ENCODE results near the gene TYW1B.
A peak's percentile ranks its signal among the peaks of the same experiment; 100 is the strongest.
"Not testable (repeated sequence)": the region's sequence is repeated elsewhere in the genome, so short reads cannot be mapped to it uniquely, and the experiment has no call there.

Gene TYW1B

GRCh38 chr7:72540923-72541322 is 287.1 kb downstream of the TYW1B start:
- no peak for DNase-seq

GRCh38 chr7:72540106-72540611 is 287.8 kb downstream of the TYW1B start:
- DNase-seq = no peak

GRCh38 chr7:72539702-72540101 is 288.3 kb downstream of the TYW1B start:
- DNase-seq = no peak

- DNase-seq = no peak
Measured at GRCh38 chr7:72538856-72539255, 289.1 kb downstream of the TYW1B start.

GRCh38 chr7:72538147-72538546 is 289.9 kb downstream of the TYW1B start:
- no peak for DNase-seq

GRCh38 chr7:72536038-72536437 is 292.0 kb downstream of the TYW1B start:
- DNase-seq = peak; percentile 55

GRCh38 chr7:72531048-72531447 is 297.0 kb downstream of the TYW1B start:
- not testable (repeated sequence) for DNase-seq
